Progenitor cell of endocrine pancreas (in vitro differentiated cells): ENCODE measurements around the gene KHDRBS2. TPM values are rescaled to one million over a fixed set of nuclear protein-coding genes. Genes with fewer than 3 reads are reported as not detected.

Source experiments
- DNase-seq: peaks from one replicate; pipeline ENCODE4 v3.0.0; 2021; ENCODE audit warnings: low spot score; ENCODE audit not compliant: unreplicated experiment
- H3K27ac Mint-ChIP-seq: 2 replicates; pipeline ENCODE4 v1.8.0; 2021; ENCODE audit warnings: mild to moderate bottlenecking, moderate library complexity, mixed read lengths
- H3K27me3 Mint-ChIP-seq: 2 replicates; pipeline ENCODE4 v1.8.0; 2021; ENCODE audit warnings: mixed read lengths
- H3K36me3 Mint-ChIP-seq: 2 replicates; pipeline ENCODE4 v1.8.0; 2022; ENCODE audit warnings: mixed read lengths; ENCODE audit not compliant: insufficient read depth
- H3K4me1 Mint-ChIP-seq: 2 replicates; pipeline ENCODE4 v1.8.0; 2021; ENCODE audit warnings: low read depth, mixed read lengths
- H3K4me3 Mint-ChIP-seq: 2 replicates; pipeline ENCODE4 v1.8.0; 2021; ENCODE audit warnings: low read depth, mild to moderate bottlenecking, moderate library complexity, mixed read lengths
- H3K9me3 Mint-ChIP-seq: 2 replicates; pipeline ENCODE4 v1.8.0; 2021; ENCODE audit warnings: low read depth, mixed read lengths
- CTCF ChIP-seq: fragments of 200-600 bp; sonication (generic); IDR thresholded peaks from one replicate; pipeline ENCODE4 v1.5.0; 2021; ENCODE audit warnings: antibody characterized with exemption, mild to moderate bottlenecking; ENCODE audit not compliant: unreplicated experiment
- total RNA-seq: library from RNA; stranded (reverse); gene quantifications from 2 replicates; pipeline ENCODE4 v1.2.1, GENCODE V29; 2021

Gene KHDRBS2
- total RNA-seq, 1 donor from 2014 or later = 9.7 TPM

GRCh38 chr6:61688165-61688564 lies 597.9 kb downstream of the KHDRBS2 start:
- Mint-ChIP-seq H3K27ac (no peak overlapping the region), H3K4me1 (peaks cover 12% of the 10 kb centered on the region), H3K36me3 (peaks cover 1% of the 10 kb centered on the region), H3K9me3 (peaks cover 4% of the 10 kb centered on the region), H3K4me3 (no peak overlapping the region), H3K27me3 (no peaks in the 10 kb centered on the region)
- no peak for DNase-seq
- TF ChIP-seq CTCF = no peak

GRCh38 chr6:61682562-61682961 lies 603.5 kb downstream of the KHDRBS2 start:
- Mint-ChIP-seq H3K36me3 (peaks cover 1% of the 10 kb centered on the region), H3K9me3 (peaks cover 4% of the 10 kb centered on the region), H3K27ac (no peak overlapping the region), H3K4me1 (peaks cover 25% of the 10 kb centered on the region), H3K27me3 (peaks cover 3% of the 10 kb centered on the region), H3K4me3 (no peak overlapping the region)
- TF ChIP-seq CTCF = no peak
- no peak for DNase-seq

DNA sequence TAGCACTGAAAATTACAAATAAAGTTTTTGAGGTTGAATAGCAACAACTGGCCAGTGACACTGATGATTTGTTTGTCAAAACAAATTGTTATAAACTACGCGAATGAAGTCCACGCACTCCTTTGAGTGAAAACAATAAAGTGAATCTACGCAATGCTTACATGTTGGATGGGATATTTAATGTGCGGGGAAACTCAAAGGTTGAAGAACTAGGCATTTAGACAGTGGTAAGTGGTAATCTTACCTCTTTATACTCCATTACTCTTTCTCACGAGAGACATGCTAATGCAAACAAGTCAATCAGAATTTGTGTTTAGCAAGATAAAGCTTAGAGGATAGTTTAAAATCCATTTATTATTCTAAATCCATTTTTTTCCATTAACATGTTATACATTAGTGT lies 606.4 kb downstream of the KHDRBS2 start:
- H3K4me1 Mint-ChIP-seq = peaks cover 16% of the 10 kb centered on the region
- TF ChIP-seq CTCF = no peak
- no peak overlapping the region for H3K4me3 Mint-ChIP-seq
- peaks cover 4% of the 10 kb centered on the region for H3K9me3 Mint-ChIP-seq
- peaks cover 1% of the 10 kb centered on the region for H3K36me3 Mint-ChIP-seq
- no peak for DNase-seq
- peaks cover 7% of the 10 kb centered on the region for H3K27me3 Mint-ChIP-seq
- no peak overlapping the region for H3K27ac Mint-ChIP-seq

GRCh38 chr6:61675734-61676133 lies 610.3 kb downstream of the KHDRBS2 start:
- Mint-ChIP-seq H3K9me3 (no peaks in the 10 kb centered on the region), H3K27ac (no peak overlapping the region), H3K27me3 (peaks cover 7% of the 10 kb centered on the region), H3K4me3 (no peak overlapping the region), H3K4me1 (peaks cover 10% of the 10 kb centered on the region), H3K36me3 (peaks cover 2% of the 10 kb centered on the region)
- TF ChIP-seq CTCF = no peak
- no peak for DNase-seq

DNA sequence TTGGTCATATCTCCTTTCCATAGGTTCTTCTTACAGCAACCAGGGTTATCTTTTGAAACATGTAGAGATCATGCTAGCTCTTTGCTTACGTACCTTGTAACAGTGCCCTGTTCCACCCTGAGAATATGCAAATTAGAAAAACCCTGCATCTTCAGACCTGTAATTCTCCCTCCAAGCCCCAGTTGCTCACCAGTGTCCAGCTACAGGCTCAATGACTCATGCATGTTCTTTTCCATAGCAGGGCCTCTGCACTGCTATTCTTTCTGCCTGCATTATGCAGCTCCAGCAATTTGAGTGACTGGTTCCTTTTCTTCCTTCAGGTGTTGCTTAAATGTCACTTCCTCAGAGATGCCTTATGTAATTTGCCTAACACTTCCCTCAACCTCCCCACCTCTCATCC lies 636.2 kb downstream of the KHDRBS2 start:
- peaks cover 7% of the 10 kb centered on the region for H3K4me1 Mint-ChIP-seq
- TF ChIP-seq CTCF = no peak
- no peak overlapping the region for H3K27ac Mint-ChIP-seq
- DNase-seq = no peak
- no peaks in the 10 kb centered on the region for H3K36me3 Mint-ChIP-seq
- H3K27me3 Mint-ChIP-seq = no peaks in the 10 kb centered on the region
- no peak overlapping the region for H3K4me3 Mint-ChIP-seq
- H3K9me3 Mint-ChIP-seq = peaks cover 3% of the 10 kb centered on the region
